Left lung (tissue), 10 donors: Measurements from ENCODE around the gene PTPA. TPM values are rescaled to one million over a fixed set of nuclear protein-coding genes. Genes with fewer than 3 reads are reported as not detected.

ENCODE experiments used
- ATAC-seq: fragments of 200-7000 bp; cut with Tn5 transposase; one replicate; pipeline ENCODE4 v1.9.1; 2020; ENCODE audit warnings: moderate library complexity
- DNase-seq, 4 donors: peaks; one replicate each; pipeline ENCODE4 v3.0.0-alpha.2; 2013 to 2020
- H3K27ac ChIP-seq, 2 donors: fragments of 200-600 bp; sonication (generic) in 1 of 2; one replicate each; pipeline versions ENCODE4 v1.5.0 to v1.8.0; 2020 to 2021
- H3K27me3 ChIP-seq, 2 donors: fragments of 200-600 bp; sonication (generic) in 1 of 2; one replicate each; pipeline versions ENCODE4 v1.5.0 to v1.8.0; 2020 to 2021
- H3K36me3 ChIP-seq, 2 donors: fragments of 200-600 bp; sonication (generic) in 1 of 2; one replicate each; pipeline versions ENCODE4 v1.5.0 to v1.8.0; 2020 to 2021
- H3K4me1 ChIP-seq, 2 donors: fragments of 200-600 bp; one replicate each; pipeline ENCODE4 v1.8.0; 2021
- H3K4me3 ChIP-seq, 2 donors: fragments of 200-600 bp; sonication (generic) in 1 of 2; one replicate each; pipeline versions ENCODE4 v1.5.0 to v1.8.0; 2020 to 2021; ENCODE audit warnings: mild to moderate bottlenecking in 1 of 2
- H3K9me3 ChIP-seq, 2 donors: fragments of 200-600 bp; sonication (generic) in 1 of 2; one replicate each; pipeline versions ENCODE4 v1.5.0 to v1.8.0; 2020 to 2021
- CTCF ChIP-seq, 2 donors: fragments of 200-600 bp; sonication (generic) in 1 of 2; IDR thresholded peaks; one replicate each; pipeline versions ENCODE4 v1.5.0 to v1.8.0; 2021; ENCODE audit warnings: antibody characterized with exemption in 2 of 2
- intact Hi-C, 2 donors: fragments of 100-400 bp; cut with DNase I; formaldehyde crosslinking; loops; one replicate each; pipeline versions ENCODE4 v1.11.2 to v1.14.2; 2022
- polyA plus RNA-seq, 6 donors: library from polyadenylated mRNA; unstranded; fragments of 120-200 nt; gene quantifications; one replicate each; pipeline ENCODE4 v1.2.1, GENCODE V29; 2013; ENCODE audit not compliant: insufficient read length in 6 of 6
- total RNA-seq, 2 donors: library from RNA; stranded (reverse); fragmentation: NEBNext Ultra II Directional; extraction: Animal tissue kit (Norgen Biotek cat#: 25700); gene quantifications; one replicate each; pipeline ENCODE4 v1.2.1, GENCODE V29; 2021
- donor health status: DM: no; HTN: yes; CAD: no.
- donor health status: DM: no; HTN: no; CAD: no.

PTPA gene
- total and polyA plus RNA-seq, 8 donors: 120 to 148 (median 140) TPM

- Histone ChIP-seq H3K4me3 (no peak overlapping the region), H3K36me3 (peaks cover 0 to 70% of the 10 kb centered on the region in 2 donors), H3K27me3 (no peaks in the 10 kb centered on the region), H3K27ac (peak overlapping the region in 1 of 2 donors; percentile 28), H3K4me1 (peaks cover 0 to 16% of the 10 kb centered on the region in 2 donors), H3K9me3 (no peaks in the 10 kb centered on the region)
- peak; percentile 81 for ATAC-seq
- DNase-seq: peak in 3 of 4 donors; percentile 12 to 88 (median 75)
- no peak for TF ChIP-seq CTCF (IDR thresholded peaks at IDR 0.05)
- intact Hi-C loops: no loop called here
These were observed 42.0 kb upstream of the PTPA start for GRCh38 chr9:129068990-129069861.

GRCh38 chr9:129069862-129070641 is 41.2 kb upstream of the PTPA start:
- H3K4me3 ChIP-seq: no peak overlapping the region
- H3K27me3 ChIP-seq: no peaks in the 10 kb centered on the region
- H3K27ac ChIP-seq: peak overlapping the region in 1 of 2 donors; percentile 28
- DNase-seq (peak in 1 of 4 donors; percentile 73), ATAC-seq (no peak)
- H3K9me3 ChIP-seq: no peaks in the 10 kb centered on the region
- H3K36me3 ChIP-seq: peaks cover 0 to 63% of the 10 kb centered on the region in 2 donors
- H3K4me1 ChIP-seq: peaks cover 0 to 16% of the 10 kb centered on the region in 2 donors
- no peak for TF ChIP-seq CTCF (IDR thresholded peaks at IDR 0.05)
- intact Hi-C loops: no loop called here

- ATAC-seq: no peak
- Histone ChIP-seq H3K9me3 (no peaks in the 10 kb centered on the region), H3K4me1 (peaks cover 0 to 16% of the 10 kb centered on the region in 2 donors), H3K36me3 (peaks cover 0 to 54% of the 10 kb centered on the region in 2 donors), H3K27me3 (no peaks in the 10 kb centered on the region), H3K27ac (no peak overlapping the region), H3K4me3 (no peak overlapping the region)
- TF ChIP-seq CTCF (IDR thresholded peaks at IDR 0.05): no peak
- intact Hi-C loops: no loop called here
- DNase-seq: peak in 1 of 4 donors; percentile 60
These were observed 40.3 kb upstream of the PTPA start for GRCh38 chr9:129070696-129071525.

- intact Hi-C loops: no loop called here
- H3K36me3 ChIP-seq: peaks cover 0 to 49% of the 10 kb centered on the region in 2 donors
These were observed 39.6 kb upstream of the PTPA start for GRCh38 chr9:129071526-129072126.

More at GRCh38 chr9:129071526-129072126, 39.6 kb upstream of the PTPA start:
- TF ChIP-seq CTCF (IDR thresholded peaks at IDR 0.05): no peak
- H3K27me3 ChIP-seq: no peaks in the 10 kb centered on the region
- no peaks in the 10 kb centered on the region for H3K9me3 ChIP-seq
- no peak overlapping the region for H3K4me3 ChIP-seq
- DNase-seq: no peak
- H3K4me1 ChIP-seq: peaks cover 0 to 16% of the 10 kb centered on the region in 2 donors
- no peak for ATAC-seq
- no peak overlapping the region for H3K27ac ChIP-seq
